Measurements from ENCODE around the gene SPG7. TPM values are rescaled to one million over a fixed set of nuclear protein-coding genes. Genes with fewer than 3 reads are reported as not detected.
"Not testable (repeated sequence)": the region's sequence is repeated elsewhere in the genome, so short reads cannot be mapped to it uniquely, and the experiment has no call there.

SPG7 gene
- total RNA-seq, 1 experiment from 2014 or later = 58.6 TPM

DNA sequence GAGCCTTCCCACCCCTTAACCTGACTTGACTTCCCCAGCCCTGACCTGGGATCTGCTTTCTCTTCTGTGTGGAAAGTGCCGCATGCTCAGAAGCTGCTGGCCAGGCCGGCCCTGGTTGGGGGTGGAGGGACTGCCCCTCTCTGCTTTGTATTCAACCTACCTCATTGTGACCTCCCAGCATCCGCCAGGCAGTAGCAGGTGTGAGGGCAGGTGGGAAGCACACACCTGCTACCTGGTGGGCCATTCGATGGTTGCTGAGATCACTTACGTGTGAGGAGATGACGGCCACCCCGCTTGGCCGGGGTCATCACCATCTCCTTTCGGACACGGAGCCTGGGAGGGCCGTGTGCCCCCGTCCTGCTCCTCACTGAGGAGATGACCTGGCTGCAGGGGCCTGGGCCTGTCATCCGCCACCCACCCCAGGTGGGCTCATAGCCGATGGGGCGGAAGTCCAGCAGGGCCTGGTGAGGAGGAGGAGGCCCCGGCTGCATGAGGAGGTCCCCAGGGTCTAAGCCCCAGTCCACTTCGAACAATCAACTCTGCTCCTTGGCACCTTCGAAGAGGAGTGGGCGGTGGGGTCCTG is 74.5 kb downstream of the SPG7 start:
- DNase-seq (ENCODE audit: low read depth) = no peak
- in situ Hi-C loops (cut with HindIII; ENCODE audit: low pct_unique_long_range_greater_than_20kb, low sequenced_read_pairs) = no loop called here

DNA sequence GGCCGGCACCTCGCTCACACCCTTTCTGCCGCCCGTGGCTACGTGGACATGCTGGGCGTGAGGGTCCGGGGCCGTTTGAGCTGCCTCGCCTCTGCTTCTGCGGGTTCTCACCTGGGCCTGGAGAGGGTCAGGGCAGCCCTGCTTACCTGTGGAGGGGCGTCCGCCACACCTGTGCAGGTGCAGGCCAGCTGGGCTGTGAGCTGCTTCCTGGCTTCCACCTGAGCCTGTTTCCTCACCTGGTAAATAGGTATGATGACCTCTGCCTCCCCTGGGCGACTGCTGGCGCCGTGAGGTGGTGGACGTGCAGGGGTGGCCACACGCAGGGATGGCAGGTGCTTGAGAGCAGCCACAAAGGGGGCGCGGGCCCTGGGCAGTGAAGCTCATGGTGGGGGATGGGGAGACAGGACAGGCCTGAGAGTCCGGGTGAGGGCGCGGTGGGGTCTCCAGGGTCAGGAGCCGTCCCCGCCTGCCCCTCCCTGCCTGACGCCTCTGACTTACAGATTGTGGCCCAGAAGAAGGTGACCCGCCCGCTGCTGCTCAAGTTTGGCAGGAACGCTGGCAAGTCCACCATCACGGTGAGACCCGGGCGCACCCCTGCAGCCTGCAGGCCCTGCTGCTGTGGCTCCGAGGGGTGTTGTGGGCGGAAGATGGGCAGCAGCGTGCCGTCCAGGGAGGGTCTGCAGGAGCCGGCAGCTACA is 75.1 kb downstream of the SPG7 start:
- in situ Hi-C loops (cut with HindIII; ENCODE audit: low pct_unique_long_range_greater_than_20kb, low sequenced_read_pairs) = no loop called here
- DNase-seq (ENCODE audit: low read depth) = no peak

DNA sequence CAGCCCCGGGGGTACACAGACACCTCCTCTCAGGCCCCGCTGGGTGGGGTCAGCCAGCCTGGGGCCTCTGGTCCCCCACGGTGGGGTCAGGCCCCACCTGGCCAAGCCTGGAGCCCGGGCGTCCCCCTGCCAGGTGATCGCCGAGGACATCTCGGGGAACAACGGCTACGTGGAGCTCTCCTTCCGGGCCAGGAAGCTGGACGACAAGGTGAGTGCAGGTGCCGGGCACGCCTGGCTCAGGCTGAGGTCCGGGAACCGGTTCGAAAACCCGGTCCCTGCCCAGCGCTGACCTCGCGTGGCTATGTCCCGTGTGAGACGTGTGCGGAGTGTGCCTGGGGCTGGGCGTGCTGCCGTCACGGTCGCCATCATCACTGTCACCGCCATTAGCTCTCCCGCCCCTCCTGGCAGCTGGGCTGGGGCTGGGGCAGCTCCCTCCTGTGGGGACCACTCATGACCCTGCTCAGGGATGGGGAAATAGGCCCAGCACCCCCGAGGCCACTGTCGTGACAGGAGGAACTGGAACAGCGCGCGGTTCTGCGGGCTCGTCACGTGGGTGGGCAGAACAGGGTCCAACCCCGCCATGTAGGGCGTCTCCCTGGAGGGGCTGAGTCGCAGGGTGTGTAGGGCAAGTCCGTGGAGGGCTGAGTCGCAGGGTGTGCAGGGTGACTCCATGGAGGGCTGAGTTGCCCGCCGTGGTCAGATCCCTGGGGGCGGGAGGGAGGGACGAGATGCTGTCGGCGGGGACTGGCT is 75.9 kb downstream of the SPG7 start:
- in situ Hi-C loops (cut with HindIII; ENCODE audit: low pct_unique_long_range_greater_than_20kb, low sequenced_read_pairs) = no loop called here
- no peak for DNase-seq (ENCODE audit: low read depth)

DNA sequence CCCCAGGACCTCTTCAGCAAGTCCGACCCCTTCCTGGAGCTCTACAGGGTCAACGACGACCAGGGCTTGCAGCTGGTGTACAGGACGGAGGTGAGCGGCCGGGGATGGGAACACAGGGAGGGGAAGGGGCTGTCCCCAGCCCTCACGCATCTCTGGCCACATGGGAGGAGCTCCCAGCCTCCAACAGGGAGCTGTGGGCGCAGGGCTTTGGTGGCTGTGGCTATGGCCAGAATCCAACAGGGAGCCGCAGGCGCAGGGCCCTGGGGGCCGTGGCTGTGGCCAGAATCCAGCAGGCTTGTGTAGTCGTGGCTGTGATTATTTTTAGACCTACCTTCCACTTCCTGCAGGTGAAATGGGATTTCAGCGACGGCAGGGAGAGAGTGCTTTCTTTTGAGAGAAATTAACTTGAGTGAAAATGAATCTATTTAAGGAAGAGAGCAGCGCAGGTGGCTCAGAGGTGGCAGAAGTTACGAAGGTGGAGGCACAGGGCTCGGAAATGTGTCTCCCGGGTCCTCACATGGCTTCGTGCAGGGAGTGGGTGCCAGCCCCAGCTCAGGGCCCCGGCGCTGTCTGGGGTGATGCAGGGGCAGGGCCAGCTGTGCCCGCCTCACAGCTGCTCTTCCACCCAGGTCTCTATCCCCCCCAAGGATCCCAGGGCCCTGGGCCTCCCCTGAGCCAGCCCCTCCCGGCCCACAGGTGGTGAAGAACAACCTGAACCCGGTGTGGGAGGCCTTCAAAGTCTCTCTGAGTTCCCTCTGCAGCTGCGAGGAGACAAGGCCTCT is 76.8 kb downstream of the SPG7 start:
- in situ Hi-C loops (cut with HindIII; ENCODE audit: low pct_unique_long_range_greater_than_20kb, low sequenced_read_pairs) = no loop called here

DNA sequence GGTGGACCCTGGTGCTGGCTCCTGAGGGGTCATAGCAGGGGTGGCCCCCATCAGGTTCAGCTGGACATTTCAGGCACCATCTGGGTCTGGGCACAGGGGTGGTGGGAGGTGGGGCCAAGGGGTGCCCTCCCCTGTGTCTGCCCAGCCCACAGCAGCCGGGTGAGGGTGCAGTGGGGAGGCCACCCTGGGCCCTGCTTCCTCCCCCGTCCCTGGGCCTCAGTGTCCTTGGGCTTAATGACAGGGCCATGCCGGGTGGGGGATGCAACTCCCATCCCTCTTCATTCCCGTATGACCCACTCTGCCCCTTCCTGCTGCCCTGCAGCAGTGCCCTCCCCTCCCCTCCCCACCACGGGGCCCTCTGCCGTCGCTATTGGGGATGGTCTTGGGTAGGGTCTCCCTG is 78.0 kb downstream of the SPG7 start:
- in situ Hi-C loops (cut with HindIII; ENCODE audit: low pct_unique_long_range_greater_than_20kb, low sequenced_read_pairs) = no loop called here
- DNase-seq (ENCODE audit: low read depth) = no peak

More for the DNA sequence above, 76.8 kb downstream of the SPG7 start:
- DNase-seq (ENCODE audit: low read depth) = no peak

DNA sequence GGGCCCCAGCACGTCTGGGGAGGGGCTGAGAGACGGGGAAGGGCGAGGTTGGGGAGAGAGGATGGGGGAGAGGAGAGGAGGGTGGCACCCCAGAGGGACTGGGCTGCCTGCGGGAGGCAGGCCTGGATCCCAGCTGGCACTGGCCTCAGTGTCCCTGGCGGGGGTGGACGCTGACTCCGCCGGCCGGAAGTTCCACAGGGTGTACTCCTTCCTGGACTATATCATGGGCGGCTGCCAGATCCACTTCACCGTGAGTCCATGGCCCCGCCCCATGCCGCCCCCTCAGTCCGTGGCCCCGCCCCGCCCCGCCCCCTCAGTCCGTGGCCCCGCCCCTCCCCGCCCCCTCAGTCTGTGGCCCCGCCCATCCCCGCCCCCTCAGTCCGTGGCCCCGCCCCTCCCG is 78.7 kb downstream of the SPG7 start:
- peak; percentile 49 for DNase-seq (ENCODE audit: low read depth)
- in situ Hi-C loops (cut with HindIII; ENCODE audit: low pct_unique_long_range_greater_than_20kb, low sequenced_read_pairs) = no loop called here

DNA sequence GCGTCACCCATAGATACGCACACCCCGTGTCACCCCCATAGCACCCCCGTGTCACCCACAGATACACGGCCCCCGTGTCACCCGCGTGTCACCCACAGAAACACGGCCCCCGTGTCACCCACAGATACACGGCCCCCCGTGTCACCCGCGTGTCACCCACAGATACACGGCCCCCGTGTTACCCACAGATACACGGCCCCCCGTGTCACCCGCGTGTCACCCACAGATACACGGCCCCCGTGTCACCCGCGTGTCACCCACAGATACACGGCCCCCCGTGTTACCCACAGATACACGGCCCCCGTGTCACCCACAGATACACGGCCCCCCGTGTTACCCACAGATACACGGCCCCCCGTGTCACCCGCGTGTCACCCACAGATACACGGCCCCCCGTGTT is 79.5 kb downstream of the SPG7 start:
- DNase-seq (ENCODE audit: low read depth); in situ Hi-C loops (cut with HindIII; ENCODE audit: low pct_unique_long_range_greater_than_20kb, low sequenced_read_pairs): not testable (repeated sequence)

DNA sequence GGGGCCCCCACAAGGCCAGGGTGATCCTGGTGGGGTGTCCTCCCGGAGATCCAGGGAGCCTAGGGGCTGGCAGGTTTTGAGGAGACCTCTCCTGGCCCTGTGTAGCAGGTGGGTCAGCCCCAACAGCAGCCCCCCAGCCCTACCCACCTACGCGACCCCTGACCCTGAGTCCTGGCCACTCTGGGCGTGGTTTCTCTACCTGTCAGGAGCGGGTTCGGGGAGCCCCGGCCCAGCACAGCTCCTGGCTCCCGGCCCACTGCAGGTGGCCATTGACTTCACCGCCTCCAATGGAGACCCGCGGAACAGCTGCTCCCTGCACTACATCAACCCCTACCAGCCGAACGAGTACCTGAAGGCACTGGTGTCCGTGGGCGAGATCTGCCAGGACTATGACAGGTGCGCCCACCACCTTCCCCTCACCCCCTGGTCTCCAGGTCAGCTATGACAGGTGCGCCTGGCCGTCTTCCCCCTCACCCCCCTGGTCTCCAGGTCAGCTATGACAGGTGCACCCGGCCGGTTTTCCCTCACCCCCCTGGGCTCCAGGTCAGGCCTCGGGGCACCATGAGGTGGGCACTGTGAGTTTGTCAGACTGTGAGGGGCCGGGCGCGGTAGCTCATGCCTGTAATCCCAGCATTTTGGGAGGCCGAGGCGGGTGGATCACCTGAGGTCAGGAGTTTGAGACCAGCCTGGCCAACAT is 80.4 kb downstream of the SPG7 start:
- in situ Hi-C loops (cut with HindIII; ENCODE audit: low pct_unique_long_range_greater_than_20kb, low sequenced_read_pairs) = no loop called here
- DNase-seq (ENCODE audit: low read depth) = no peak

DNA sequence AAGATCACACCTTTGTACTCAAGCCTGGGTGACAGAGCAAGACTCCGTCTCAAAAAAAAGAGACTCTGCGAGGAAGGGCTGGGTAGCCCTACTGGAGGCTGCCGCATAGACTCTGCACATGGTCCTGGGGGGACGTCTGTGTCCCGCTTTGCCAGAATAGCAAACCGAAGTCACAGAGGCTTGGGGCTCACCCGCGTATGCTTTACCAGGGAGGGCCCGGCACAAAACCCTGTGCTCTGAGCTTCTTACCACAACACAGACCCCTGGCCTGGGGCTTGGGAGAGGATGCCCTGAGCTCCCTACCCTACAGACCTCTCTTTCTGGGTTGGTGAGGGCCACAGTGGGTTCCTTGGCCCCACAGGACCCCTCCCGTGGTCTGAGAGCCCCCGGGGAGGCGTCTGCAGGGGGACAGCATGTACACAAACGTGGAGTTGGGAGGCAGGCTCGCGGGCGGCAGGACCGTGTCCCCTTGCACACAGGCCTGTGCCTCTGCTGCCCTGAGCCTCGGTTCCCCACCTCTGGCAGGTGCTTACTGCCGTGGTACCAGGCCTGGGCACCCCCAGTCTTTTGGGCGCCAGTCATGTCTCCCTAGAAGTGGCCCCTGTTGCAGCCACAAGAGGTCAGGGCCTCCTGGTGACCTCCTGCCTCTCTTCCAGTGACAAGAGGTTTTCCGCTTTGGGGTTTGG is 81.2 kb downstream of the SPG7 start:
- in situ Hi-C loops (cut with HindIII; ENCODE audit: low pct_unique_long_range_greater_than_20kb, low sequenced_read_pairs) = no loop called here
- DNase-seq (ENCODE audit: low read depth) = no peak

DNA sequence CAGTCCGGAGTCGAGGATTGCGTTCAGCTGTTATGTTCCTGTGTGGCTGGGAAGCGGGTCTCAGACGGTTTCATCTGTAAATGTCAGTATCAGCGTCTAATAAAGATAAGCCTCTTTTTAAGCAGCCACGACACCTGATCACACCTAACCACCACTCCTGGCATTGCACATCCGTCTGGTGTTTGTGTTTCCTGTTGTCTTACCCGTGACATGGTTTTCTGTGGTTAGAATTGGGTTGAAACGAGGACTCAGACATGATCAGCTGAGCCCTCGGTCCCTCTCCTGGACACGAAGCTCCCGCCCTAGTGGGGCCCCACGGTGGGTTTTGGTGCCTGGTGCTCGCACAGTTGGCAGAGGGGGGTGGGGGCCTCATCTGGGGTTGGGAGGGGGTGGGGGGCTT is 85.6 kb downstream of the SPG7 start:
- no peak for DNase-seq (ENCODE audit: low read depth)
- in situ Hi-C loops (cut with HindIII; ENCODE audit: low pct_unique_long_range_greater_than_20kb, low sequenced_read_pairs) = no loop called here

DNA sequence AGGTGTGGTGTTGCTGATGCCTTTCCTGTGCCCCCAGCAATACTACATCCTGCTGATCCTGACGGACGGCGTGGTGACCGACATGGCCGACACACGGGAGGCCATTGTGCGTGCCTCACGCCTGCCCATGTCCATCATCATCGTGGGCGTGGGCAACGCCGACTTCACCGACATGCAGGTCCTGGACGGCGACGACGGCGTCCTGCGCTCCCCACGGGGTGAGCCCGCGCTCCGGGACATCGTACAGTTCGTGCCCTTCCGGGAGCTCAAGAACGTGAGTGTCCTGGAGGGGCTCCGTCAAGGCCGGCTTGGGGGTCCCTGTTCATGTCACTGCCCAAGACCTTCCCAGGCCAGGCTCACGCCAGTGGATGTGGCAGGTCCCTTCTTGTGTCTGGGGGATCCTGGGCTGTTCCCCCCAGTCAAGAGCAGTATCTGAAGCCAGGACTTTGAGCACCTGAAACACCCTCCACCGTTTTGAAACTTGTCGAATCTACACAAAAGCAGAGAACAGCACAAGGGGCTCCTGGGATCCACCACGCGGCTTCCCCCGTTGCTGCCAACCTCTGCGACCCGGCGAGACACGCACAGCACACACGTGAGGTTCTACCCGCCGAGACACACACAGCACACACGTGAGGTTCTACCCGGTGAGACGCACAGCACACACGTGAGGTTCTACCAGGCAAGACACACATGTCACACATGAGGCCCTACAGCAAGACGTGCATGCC is 87.3 kb downstream of the SPG7 start:
- DNase-seq (ENCODE audit: low read depth) = no peak
- in situ Hi-C loops (cut with HindIII; ENCODE audit: low pct_unique_long_range_greater_than_20kb, low sequenced_read_pairs) = no loop called here

DNA sequence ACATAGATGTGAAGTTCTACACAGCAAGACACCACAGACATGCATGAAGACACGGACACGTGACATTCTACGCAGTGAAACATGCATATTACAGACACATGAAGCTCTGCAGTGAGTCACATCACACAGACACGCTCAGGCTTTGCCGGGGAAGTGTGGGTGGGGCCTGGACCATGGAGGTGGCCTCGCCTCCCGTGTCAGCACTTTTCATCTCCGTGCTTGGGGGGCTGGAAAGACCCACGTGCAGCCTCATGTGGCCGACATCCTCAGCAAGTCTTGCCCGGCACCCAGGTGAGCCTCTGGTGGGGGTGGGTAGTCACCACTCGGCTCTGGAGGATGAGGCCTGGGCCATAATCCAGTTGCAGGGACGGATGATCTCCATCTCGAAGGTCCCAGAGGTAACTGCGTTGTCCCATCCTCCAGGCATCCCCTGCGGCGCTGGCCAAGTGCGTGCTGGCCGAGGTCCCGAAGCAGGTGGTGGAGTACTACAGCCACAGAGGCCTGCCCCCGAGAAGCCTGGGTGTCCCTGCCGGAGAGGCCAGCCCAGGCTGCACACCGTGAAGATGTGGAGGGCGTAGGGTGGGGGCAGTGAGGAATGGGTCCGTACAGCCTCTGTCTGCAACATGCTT is 88.0 kb downstream of the SPG7 start:
- DNase-seq (ENCODE audit: low read depth) = no peak
- in situ Hi-C loops (cut with HindIII; ENCODE audit: low pct_unique_long_range_greater_than_20kb, low sequenced_read_pairs) = no loop called here

DNA sequence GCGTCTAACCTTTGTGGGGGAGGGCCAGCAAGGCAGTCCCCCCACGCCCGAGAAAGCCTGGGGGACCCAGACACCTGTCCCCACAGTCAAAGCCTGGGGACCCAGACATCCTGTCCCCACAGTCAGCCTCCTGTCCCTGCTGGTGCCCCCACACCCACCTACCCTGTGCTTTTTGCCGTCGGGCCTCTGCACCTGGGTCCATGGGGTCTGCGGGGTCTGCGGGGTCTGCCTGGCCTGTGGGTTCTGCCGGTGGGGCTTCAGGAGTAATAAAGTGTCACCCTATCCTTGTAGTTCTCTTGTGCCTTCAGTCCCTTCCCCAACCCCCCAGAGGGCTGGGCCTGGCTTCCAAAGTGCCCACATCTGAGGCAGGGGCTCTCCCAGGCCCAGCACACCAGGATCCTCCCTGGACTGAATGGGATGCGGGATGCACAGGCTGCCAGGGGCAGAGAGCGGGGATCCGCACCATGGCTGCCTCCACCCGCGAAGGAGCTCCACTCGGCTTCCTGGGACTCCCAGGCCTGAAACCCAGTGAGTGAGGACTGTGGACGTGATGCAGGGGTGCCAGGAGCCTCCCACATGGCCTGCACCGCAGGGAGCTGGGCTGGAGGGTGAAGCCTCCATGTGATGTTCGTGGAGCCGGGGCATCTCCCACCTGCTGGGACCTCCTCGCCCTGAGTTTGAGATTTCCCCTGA is 88.9 kb downstream of the SPG7 start:
- DNase-seq (ENCODE audit: low read depth) = no peak
- in situ Hi-C loops (cut with HindIII; ENCODE audit: low pct_unique_long_range_greater_than_20kb, low sequenced_read_pairs) = no loop called here

DNA sequence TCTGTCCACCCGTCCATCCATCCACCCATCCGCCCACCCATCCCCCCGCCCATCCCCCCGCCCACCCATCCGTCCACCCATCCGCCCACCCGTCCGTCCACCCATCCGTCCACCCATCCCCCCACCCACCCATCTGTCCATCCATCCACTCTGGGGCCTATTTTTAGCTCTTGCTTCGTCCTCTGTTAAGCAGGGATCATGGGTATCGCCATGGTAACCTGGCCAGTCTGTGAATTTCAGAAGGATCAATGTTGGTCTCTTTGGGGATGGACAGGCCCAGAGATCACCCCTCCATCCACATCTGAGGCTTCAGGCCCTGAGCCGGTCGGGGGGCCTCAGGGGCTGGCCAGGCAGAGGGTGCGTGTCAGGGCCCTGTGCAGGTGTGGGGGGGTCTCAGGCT is 90.0 kb downstream of the SPG7 start:
- no peak for DNase-seq (ENCODE audit: low read depth)
- in situ Hi-C loops (cut with HindIII; ENCODE audit: low pct_unique_long_range_greater_than_20kb, low sequenced_read_pairs) = no loop called here

DNA sequence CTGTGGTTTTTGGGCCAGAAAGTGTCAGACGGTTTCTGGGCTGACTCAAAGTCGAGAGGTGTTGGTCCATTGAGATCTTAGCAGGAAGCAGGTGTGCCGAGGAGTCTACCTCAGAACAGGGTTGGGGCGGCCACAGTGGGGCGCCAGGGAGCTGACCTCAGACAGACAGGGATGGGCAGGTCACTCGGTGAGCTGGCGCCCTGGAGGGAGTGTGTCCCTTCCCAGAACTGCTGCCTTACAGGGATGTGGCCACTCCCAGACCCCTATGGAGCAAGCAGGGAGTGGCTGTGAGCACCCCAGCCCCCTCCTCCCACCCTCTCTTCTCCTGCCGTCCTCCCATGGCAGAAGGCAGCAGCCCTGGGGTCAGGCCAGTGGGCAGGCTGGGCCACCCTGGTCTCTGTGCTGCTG is 91.3 kb downstream of the SPG7 start:
- in situ Hi-C loops (cut with HindIII; ENCODE audit: low pct_unique_long_range_greater_than_20kb, low sequenced_read_pairs) = no loop called here
- peak; percentile 64 for DNase-seq (ENCODE audit: low read depth)

DNA sequence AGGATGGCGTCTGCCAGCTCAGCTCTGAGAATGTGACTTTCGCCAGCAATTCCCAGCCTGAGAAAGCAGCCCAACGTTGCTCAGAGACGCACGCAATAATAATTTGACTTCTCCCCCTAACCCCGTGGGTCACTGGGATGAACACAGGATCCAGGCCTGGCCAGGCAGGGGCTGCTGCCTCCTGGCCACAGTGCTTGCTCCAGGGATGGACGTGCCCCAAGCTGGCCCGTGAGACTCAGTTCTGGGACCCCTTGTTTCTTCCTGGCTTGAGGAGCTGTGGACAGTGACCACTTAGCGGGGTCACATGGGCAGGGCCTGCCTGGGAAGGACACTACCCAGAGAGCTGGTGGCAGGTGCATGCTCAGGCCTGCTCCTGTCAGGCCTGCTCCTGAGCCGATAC is 91.7 kb downstream of the SPG7 start:
- in situ Hi-C loops (cut with HindIII; ENCODE audit: low pct_unique_long_range_greater_than_20kb, low sequenced_read_pairs) = no loop called here
- DNase-seq (ENCODE audit: low read depth) = no peak

Data from Caki2 (cell line).